HL-60 (cell line): ENCODE measurements around the gene VWA8.

ENCODE experiments used
- GABPA ChIP-seq: IDR thresholded peaks from 2 replicates; pipeline ENCODE4 v1.6.1; 2012; ENCODE audit warnings: low read depth
- POLR2AphosphoS5 ChIP-seq: IDR thresholded peaks from 2 replicates; pipeline ENCODE4 v1.6.1; 2012; ENCODE audit warnings: low read depth
- SPI1 ChIP-seq: IDR thresholded peaks from 2 replicates; pipeline ENCODE4 v1.6.1; 2012; ENCODE audit warnings: low read depth, mild to moderate bottlenecking, borderline replicate concordance
- TF ChIP-seq, protein P1 (sequence below): IDR thresholded peaks from one replicate; pipeline ENCODE4 v1.5.1; 2011; ENCODE audit warnings: low read length, control low read depth, inconsistent platforms; ENCODE audit not compliant: insufficient read depth
- TF ChIP-seq, protein P2 (sequence below): IDR thresholded peaks from 2 replicates; pipeline ENCODE4 v1.6.1; 2012; ENCODE audit warnings: low read depth; ENCODE audit not compliant: insufficient replicate concordance

DNA sequence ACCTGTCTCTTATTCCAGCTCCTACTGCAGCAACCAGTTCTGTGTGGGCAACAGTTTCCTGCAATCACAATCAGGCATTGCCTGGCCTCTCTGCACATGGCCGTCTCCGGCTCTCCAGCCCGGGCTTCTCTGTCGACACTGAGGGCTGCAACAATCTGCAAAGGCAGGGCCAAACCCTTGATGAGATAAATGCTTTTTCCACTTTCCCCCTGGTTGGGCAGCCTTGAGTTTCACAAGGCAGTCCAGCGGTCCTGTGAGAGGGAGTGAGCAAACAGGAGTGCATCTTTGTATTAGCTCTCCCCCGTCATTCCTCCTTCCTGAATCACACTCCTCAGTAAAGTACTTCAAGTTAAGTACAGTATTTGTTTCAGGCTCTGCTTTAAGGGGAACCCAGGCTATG is 40.7 kb upstream of the VWA8 start:
- TF ChIP-seq, protein P1, sequence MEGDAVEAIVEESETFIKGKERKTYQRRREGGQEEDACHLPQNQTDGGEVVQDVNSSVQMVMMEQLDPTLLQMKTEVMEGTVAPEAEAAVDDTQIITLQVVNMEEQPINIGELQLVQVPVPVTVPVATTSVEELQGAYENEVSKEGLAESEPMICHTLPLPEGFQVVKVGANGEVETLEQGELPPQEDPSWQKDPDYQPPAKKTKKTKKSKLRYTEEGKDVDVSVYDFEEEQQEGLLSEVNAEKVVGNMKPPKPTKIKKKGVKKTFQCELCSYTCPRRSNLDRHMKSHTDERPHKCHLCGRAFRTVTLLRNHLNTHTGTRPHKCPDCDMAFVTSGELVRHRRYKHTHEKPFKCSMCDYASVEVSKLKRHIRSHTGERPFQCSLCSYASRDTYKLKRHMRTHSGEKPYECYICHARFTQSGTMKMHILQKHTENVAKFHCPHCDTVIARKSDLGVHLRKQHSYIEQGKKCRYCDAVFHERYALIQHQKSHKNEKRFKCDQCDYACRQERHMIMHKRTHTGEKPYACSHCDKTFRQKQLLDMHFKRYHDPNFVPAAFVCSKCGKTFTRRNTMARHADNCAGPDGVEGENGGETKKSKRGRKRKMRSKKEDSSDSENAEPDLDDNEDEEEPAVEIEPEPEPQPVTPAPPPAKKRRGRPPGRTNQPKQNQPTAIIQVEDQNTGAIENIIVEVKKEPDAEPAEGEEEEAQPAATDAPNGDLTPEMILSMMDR, result no peak
- TF ChIP-seq GABPA, result no peak
- no peak for TF ChIP-seq POLR2AphosphoS5
- TF ChIP-seq, protein P2, sequence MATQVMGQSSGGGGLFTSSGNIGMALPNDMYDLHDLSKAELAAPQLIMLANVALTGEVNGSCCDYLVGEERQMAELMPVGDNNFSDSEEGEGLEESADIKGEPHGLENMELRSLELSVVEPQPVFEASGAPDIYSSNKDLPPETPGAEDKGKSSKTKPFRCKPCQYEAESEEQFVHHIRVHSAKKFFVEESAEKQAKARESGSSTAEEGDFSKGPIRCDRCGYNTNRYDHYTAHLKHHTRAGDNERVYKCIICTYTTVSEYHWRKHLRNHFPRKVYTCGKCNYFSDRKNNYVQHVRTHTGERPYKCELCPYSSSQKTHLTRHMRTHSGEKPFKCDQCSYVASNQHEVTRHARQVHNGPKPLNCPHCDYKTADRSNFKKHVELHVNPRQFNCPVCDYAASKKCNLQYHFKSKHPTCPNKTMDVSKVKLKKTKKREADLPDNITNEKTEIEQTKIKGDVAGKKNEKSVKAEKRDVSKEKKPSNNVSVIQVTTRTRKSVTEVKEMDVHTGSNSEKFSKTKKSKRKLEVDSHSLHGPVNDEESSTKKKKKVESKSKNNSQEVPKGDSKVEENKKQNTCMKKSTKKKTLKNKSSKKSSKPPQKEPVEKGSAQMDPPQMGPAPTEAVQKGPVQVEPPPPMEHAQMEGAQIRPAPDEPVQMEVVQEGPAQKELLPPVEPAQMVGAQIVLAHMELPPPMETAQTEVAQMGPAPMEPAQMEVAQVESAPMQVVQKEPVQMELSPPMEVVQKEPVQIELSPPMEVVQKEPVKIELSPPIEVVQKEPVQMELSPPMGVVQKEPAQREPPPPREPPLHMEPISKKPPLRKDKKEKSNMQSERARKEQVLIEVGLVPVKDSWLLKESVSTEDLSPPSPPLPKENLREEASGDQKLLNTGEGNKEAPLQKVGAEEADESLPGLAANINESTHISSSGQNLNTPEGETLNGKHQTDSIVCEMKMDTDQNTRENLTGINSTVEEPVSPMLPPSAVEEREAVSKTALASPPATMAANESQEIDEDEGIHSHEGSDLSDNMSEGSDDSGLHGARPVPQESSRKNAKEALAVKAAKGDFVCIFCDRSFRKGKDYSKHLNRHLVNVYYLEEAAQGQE, result no peak
- no peak for TF ChIP-seq SPI1
